BE2C (cell line): ENCODE measurements around the gene HSD3B2.

Source experiments
- DNase-seq: peaks from one replicate; pipeline ENCODE4 v3.0.0-alpha.2; 2020
- H3K27me3 ChIP-seq: fragments of 250-450 bp; sonication (Bioruptor Pico); 2 replicates; pipeline ENCODE4 v1.5.1; 2020; ENCODE audit warnings: mild to moderate bottlenecking
- H3K36me3 ChIP-seq: fragments of 250-450 bp; sonication (Bioruptor Pico); 2 replicates; pipeline ENCODE4 v1.5.1; 2020; ENCODE audit warnings: mild to moderate bottlenecking
- H3K4me1 ChIP-seq: fragments of 250-450 bp; sonication (Bioruptor Pico); 2 replicates; pipeline ENCODE4 v1.5.1; 2020
- H3K4me3 ChIP-seq: 2 replicates; pipeline ENCODE4 v1.5.1; 2011; ENCODE audit warnings: low read depth, low read length
- H3K9me3 ChIP-seq: fragments of 250-450 bp; sonication (Bioruptor Pico); 2 replicates; pipeline ENCODE4 v1.5.1; 2020
- TF ChIP-seq, protein P1 (sequence below): IDR thresholded peaks from 2 replicates; pipeline ENCODE4 v1.5.1; 2012; ENCODE audit warnings: mild to moderate bottlenecking, low read depth, low read length

The HSD3B2 gene

GRCh38 chr1:119422631-119423030 is 7.7 kb downstream of the HSD3B2 start:
- H3K4me1 ChIP-seq = no peaks in the 10 kb centered on the region
- H3K27me3 ChIP-seq = no peaks in the 10 kb centered on the region; the same call in 1 of the 2 replicates
- H3K9me3 ChIP-seq = no peaks in the 10 kb centered on the region
- TF ChIP-seq, protein P1, sequence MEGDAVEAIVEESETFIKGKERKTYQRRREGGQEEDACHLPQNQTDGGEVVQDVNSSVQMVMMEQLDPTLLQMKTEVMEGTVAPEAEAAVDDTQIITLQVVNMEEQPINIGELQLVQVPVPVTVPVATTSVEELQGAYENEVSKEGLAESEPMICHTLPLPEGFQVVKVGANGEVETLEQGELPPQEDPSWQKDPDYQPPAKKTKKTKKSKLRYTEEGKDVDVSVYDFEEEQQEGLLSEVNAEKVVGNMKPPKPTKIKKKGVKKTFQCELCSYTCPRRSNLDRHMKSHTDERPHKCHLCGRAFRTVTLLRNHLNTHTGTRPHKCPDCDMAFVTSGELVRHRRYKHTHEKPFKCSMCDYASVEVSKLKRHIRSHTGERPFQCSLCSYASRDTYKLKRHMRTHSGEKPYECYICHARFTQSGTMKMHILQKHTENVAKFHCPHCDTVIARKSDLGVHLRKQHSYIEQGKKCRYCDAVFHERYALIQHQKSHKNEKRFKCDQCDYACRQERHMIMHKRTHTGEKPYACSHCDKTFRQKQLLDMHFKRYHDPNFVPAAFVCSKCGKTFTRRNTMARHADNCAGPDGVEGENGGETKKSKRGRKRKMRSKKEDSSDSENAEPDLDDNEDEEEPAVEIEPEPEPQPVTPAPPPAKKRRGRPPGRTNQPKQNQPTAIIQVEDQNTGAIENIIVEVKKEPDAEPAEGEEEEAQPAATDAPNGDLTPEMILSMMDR = no peak
- no peaks in the 10 kb centered on the region for H3K36me3 ChIP-seq
- no peak for DNase-seq
- H3K4me3 ChIP-seq = no peak overlapping the region

DNA sequence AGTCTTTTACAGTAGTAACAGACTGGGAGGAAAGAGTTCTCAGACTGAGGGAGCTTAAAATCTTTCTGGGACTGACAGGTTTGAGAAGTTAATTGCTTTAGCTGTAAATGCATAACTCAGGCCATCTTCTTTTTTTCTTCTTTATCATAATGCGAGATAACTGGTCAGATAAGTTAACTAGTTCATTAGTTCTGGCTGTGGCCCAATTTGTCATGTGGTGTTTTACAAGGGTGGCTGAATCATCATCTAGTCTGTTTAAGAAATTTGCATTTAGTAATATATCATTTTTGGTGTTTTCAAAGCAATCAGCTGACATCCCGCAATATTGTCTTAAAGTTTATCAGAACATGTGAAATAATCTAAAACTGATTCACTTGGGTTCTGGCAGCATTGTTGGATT is 14.0 kb downstream of the HSD3B2 start:
- no peaks in the 10 kb centered on the region for H3K4me1 ChIP-seq
- TF ChIP-seq, protein P1 = no peak

DNA sequence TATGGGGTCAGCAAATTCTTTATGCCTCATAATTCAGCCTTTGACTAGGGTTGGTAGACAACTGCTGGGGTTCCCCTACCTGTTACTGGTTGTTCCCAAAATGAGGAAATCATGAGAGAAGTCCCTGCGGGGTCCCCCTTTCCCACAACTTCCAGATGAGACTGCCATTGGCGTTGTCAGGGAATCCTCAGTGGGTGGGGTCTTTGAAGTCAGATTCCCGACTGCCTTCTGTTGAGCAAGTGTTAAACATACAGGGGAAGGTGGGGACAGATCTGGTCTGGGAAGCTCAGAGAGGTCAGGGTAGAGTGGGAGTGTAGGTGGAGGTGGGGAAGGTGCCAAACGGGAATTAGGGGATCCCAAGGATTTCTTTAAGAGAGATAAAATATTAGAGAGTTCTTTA is 14.7 kb downstream of the HSD3B2 start:
- H3K27me3 ChIP-seq = peaks cover 9% of the 10 kb centered on the region
- no peak for DNase-seq
- H3K36me3 ChIP-seq = no peaks in the 10 kb centered on the region
- H3K4me1 ChIP-seq = no peaks in the 10 kb centered on the region
- TF ChIP-seq, protein P1 = no peak
- no peak overlapping the region for H3K4me3 ChIP-seq
- H3K9me3 ChIP-seq = no peaks in the 10 kb centered on the region

More for the DNA sequence above, 14.0 kb downstream of the HSD3B2 start:
- DNase-seq = no peak
- Histone ChIP-seq H3K27me3 (peaks cover 9% of the 10 kb centered on the region), H3K9me3 (no peaks in the 10 kb centered on the region), H3K4me3 (no peak overlapping the region), H3K36me3 (no peaks in the 10 kb centered on the region)

- Histone ChIP-seq H3K9me3 (no peaks in the 10 kb centered on the region), H3K4me1 (no peaks in the 10 kb centered on the region), H3K27me3 (peaks cover 9% of the 10 kb centered on the region; the same call in 1 of the 2 replicates), H3K4me3 (no peak overlapping the region), H3K36me3 (no peaks in the 10 kb centered on the region)
- no peak for DNase-seq
- TF ChIP-seq, protein P1 = no peak
Observed at GRCh38 chr1:119430486-119430885, 15.5 kb downstream of the HSD3B2 start.

DNA sequence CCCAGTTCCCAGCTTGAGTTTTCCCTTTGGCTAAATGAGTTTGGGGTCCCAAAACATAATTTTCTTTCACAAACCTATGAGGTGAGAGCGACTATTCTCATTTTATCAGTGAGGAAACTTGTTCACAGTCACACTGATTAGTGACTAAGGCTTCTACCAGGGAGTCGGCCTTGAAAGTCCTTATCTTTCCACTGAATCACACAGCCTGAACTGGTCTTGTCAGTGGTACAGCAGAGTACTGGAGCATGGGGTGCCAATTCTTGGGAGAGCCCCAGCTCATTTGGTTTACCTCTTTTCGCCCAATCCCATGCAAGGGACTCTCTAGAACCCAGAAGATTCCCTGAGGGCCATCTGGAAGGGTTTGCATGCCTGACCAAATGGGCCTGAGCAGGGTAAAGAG is 16.9 kb downstream of the HSD3B2 start:
- no peak for DNase-seq

GRCh38 chr1:119435052-119435451 is 20.1 kb downstream of the HSD3B2 start:
- Histone ChIP-seq H3K36me3 (no peaks in the 10 kb centered on the region), H3K27me3 (no peaks in the 10 kb centered on the region; the same call in 1 of the 2 replicates), H3K4me1 (no peaks in the 10 kb centered on the region), H3K4me3 (no peak overlapping the region), H3K9me3 (no peaks in the 10 kb centered on the region)
- TF ChIP-seq, protein P1 = no peak
- DNase-seq = no peak

More for the DNA sequence above, 16.9 kb downstream of the HSD3B2 start:
- Histone ChIP-seq H3K36me3 (no peaks in the 10 kb centered on the region), H3K9me3 (no peaks in the 10 kb centered on the region), H3K4me3 (no peak overlapping the region), H3K4me1 (no peaks in the 10 kb centered on the region), H3K27me3 (peaks cover 9% of the 10 kb centered on the region; the same call in 1 of the 2 replicates)
- TF ChIP-seq, protein P1 = no peak
